Chondrocyte (in vitro differentiated cells): Measurements from ENCODE around the gene CFHR5. TPM values are rescaled to one million over a fixed set of nuclear protein-coding genes. Genes with fewer than 3 reads are reported as not detected.

Experiments used
- DNase-seq: peaks from one replicate; pipeline ENCODE4 v3.0.0; 2021; ENCODE audit warnings: mixed read lengths, low spot score
- H3K27ac Mint-ChIP-seq: one replicate; pipeline ENCODE4 v1.8.0; 2021; ENCODE audit warnings: mild to moderate bottlenecking, moderate library complexity, mixed read lengths; ENCODE audit not compliant: unreplicated experiment
- H3K27me3 Mint-ChIP-seq: 2 replicates; pipeline ENCODE4 v1.8.0; 2021; ENCODE audit warnings: low read depth, mixed read lengths
- H3K36me3 Mint-ChIP-seq: 2 replicates; pipeline ENCODE4 v1.8.0; 2021; ENCODE audit warnings: low read depth, mixed read lengths
- H3K4me1 Mint-ChIP-seq: 2 replicates; pipeline ENCODE4 v1.8.0; 2021; ENCODE audit warnings: low read depth, mild to moderate bottlenecking, mixed read lengths
- H3K4me3 Mint-ChIP-seq: one replicate; pipeline ENCODE4 v1.8.0; 2021; ENCODE audit warnings: mild to moderate bottlenecking, moderate library complexity, mixed read lengths; ENCODE audit not compliant: unreplicated experiment
- H3K9me3 Mint-ChIP-seq: 2 replicates; pipeline ENCODE4 v1.8.0; 2021; ENCODE audit warnings: low read depth, mixed read lengths
- CTCF ChIP-seq: fragments of 200-600 bp; sonication (generic); IDR thresholded peaks from 2 replicates; pipeline ENCODE4 v1.5.0; 2021; ENCODE audit warnings: antibody characterized with exemption, mild to moderate bottlenecking, moderate library complexity
- total RNA-seq: library from RNA; stranded (reverse); gene quantifications from 3 replicates; pipeline ENCODE4 v1.2.1, GENCODE V29; 2021

The CFHR5 gene
- total RNA-seq, 1 donor from 2014 or later, result not detected

GRCh38 chr1:197003132-197003531 lies 25.8 kb downstream of the CFHR5 start:
- Mint-ChIP-seq H3K9me3 (no peaks in the 10 kb centered on the region), H3K27me3 (peaks cover 1% of the 10 kb centered on the region), H3K27ac (no peak overlapping the region), H3K4me1 (no peaks in the 10 kb centered on the region), H3K36me3 (no peaks in the 10 kb centered on the region), H3K4me3 (no peak overlapping the region)
- no peak for DNase-seq
- TF ChIP-seq CTCF, result no peak

- TF ChIP-seq CTCF, result no peak
- H3K36me3 Mint-ChIP-seq, result peaks cover 1% of the 10 kb centered on the region
- DNase-seq, result no peak
- no peak overlapping the region for H3K27ac Mint-ChIP-seq
- no peaks in the 10 kb centered on the region for H3K4me1 Mint-ChIP-seq
- peaks cover 1% of the 10 kb centered on the region for H3K27me3 Mint-ChIP-seq
- H3K9me3 Mint-ChIP-seq, result peaks cover 7% of the 10 kb centered on the region
- H3K4me3 Mint-ChIP-seq, result no peak overlapping the region
Measured at GRCh38 chr1:197008861-197009260, 31.5 kb downstream of the CFHR5 start.

GRCh38 chr1:197011614-197012013 lies 34.3 kb downstream of the CFHR5 start:
- Mint-ChIP-seq H3K36me3 (peaks cover 1% of the 10 kb centered on the region), H3K27me3 (no peaks in the 10 kb centered on the region), H3K4me1 (no peaks in the 10 kb centered on the region), H3K27ac (no peak overlapping the region), H3K4me3 (no peak overlapping the region), H3K9me3 (peaks cover 7% of the 10 kb centered on the region)
- TF ChIP-seq CTCF, result no peak
- no peak for DNase-seq

- no peak overlapping the region for H3K27ac Mint-ChIP-seq
- H3K4me3 Mint-ChIP-seq, result no peak overlapping the region
- no peaks in the 10 kb centered on the region for H3K4me1 Mint-ChIP-seq
- no peaks in the 10 kb centered on the region for H3K27me3 Mint-ChIP-seq
- peaks cover 1% of the 10 kb centered on the region for H3K36me3 Mint-ChIP-seq
- no peak for DNase-seq
- no peak for TF ChIP-seq CTCF
- peaks cover 7% of the 10 kb centered on the region for H3K9me3 Mint-ChIP-seq
Measured at GRCh38 chr1:197013234-197013633, 35.9 kb downstream of the CFHR5 start.

GRCh38 chr1:197016751-197017150 lies 39.4 kb downstream of the CFHR5 start:
- no peak for TF ChIP-seq CTCF
- H3K36me3 Mint-ChIP-seq, result peaks cover under 1% of the 10 kb centered on the region
- H3K27ac Mint-ChIP-seq, result no peak overlapping the region
- H3K4me3 Mint-ChIP-seq, result no peak overlapping the region
- peaks cover 1% of the 10 kb centered on the region for H3K9me3 Mint-ChIP-seq
- no peaks in the 10 kb centered on the region for H3K4me1 Mint-ChIP-seq
- peaks cover 6% of the 10 kb centered on the region for H3K27me3 Mint-ChIP-seq
- no peak for DNase-seq
